SK-N-SH (cell line): ENCODE measurements around the gene MAP2K4. TPM values are rescaled to one million over a fixed set of nuclear protein-coding genes. Genes with fewer than 3 reads are reported as not detected.

Experiments
- CTCF ChIA-PET: fragments of 300-600, 350-600 bp; formaldehyde crosslinking; extraction: SDS; loops from one replicate; lab custom pipeline; 2021; lab: Yijun Ruan, JAX
- POLR2A ChIA-PET: fragments of 350-600 bp; sonication (Branson Sonifier 250); formaldehyde crosslinking; extraction: SDS; loops from one replicate; lab custom pipeline; 2020; ENCODE audit warnings: antibody characterized with exemption, inconsistent platforms; lab: Yijun Ruan, JAX
- DNase-seq: peaks from one replicate; pipeline ENCODE4 v3.0.0; 2012
- H2AFZ ChIP-seq: fragments of 200-600 bp; sonication (generic); 2 replicates; pipeline ENCODE4 v1.8.1; 2016; ENCODE audit warnings: antibody characterized with exemption, mild to moderate bottlenecking, low read depth
- H3F3A ChIP-seq: fragments of 200-600 bp; sonication (generic); replicated peaks from 2 replicates; pipeline ENCODE3; 2016; ENCODE audit warnings: antibody characterized with exemption, mild to moderate bottlenecking; ENCODE audit not compliant: insufficient read depth
- H3K27ac ChIP-seq, 2 experiments: fragments of 200-500 bp in 1 of 2; fragments of 200-600 bp in 1 of 2; sonication (Bioruptor generic) in 1 of 2; sonication (generic), shearing (Covaris generic) in 1 of 2; 2 replicates each; pipeline versions ENCODE4 v1.5.1 to v1.6.1; 2014 to 2016; ENCODE audit warnings: low read depth in 2 of 2, inconsistent platforms in 1 of 2, low read length in 1 of 2, mild to moderate bottlenecking in 1 of 2, mixed read lengths in 1 of 2
- H3K27me3 ChIP-seq: fragments of 200-600 bp; sonication (generic), shearing (Covaris generic); 2 replicates; pipeline ENCODE4 v1.6.1; 2016; ENCODE audit warnings: mixed run types; ENCODE audit not compliant: insufficient read depth
- H3K36me3 ChIP-seq, 2 experiments: fragments of 200-500 bp in 1 of 2; fragments of 200-600 bp in 1 of 2; sonication (Bioruptor generic) in 1 of 2; sonication (generic) in 1 of 2; replicated peaks in 1 of 2; 2 replicates each; pipeline versions ENCODE3 to v1.5.1; 2014 to 2016; ENCODE audit warnings: low read length in 1 of 2, mild to moderate bottlenecking in 1 of 2; ENCODE audit not compliant: insufficient read depth in 2 of 2, control insufficient read depth in 1 of 2
- H3K4me1 ChIP-seq, 2 experiments: fragments of 200-500 bp in 1 of 2; fragments of 200-600 bp in 1 of 2; sonication (Bioruptor generic) in 1 of 2; sonication (generic), shearing (Covaris generic) in 1 of 2; 2 replicates each; pipeline versions ENCODE4 v1.5.1 to v1.6.1; 2014 to 2016; ENCODE audit warnings: low read depth in 1 of 2, low read length in 1 of 2, mixed run types in 1 of 2; ENCODE audit not compliant: insufficient read depth in 2 of 2, control insufficient read depth in 1 of 2
- H3K4me2 ChIP-seq: fragments of 200-600 bp; sonication (generic), shearing (Covaris generic); 2 replicates; pipeline ENCODE4 v1.6.1; 2017; ENCODE audit warnings: mixed run types
- H3K4me3 ChIP-seq, 2 experiments: fragments of 200-500 bp in 1 of 2; fragments of 200-600 bp in 1 of 2; sonication (Bioruptor generic) in 1 of 2; sonication (generic), shearing (Covaris generic) in 1 of 2; 2 replicates each; pipeline versions ENCODE4 v1.5.1 to v1.8.1; 2014 to 2016; ENCODE audit warnings: low read depth in 2 of 2, inconsistent platforms in 1 of 2, low read length in 1 of 2, mild to moderate bottlenecking in 1 of 2, mixed read lengths in 1 of 2, moderate library complexity in 1 of 2
- H3K79me2 ChIP-seq: fragments of 200-600 bp; sonication (generic); 2 replicates; pipeline ENCODE4 v1.8.1; 2017; ENCODE audit warnings: mild to moderate bottlenecking; ENCODE audit not compliant: insufficient read depth
- H3K9ac ChIP-seq: fragments of 200-600 bp; sonication (generic); 2 replicates; pipeline ENCODE4 v1.6.1; 2017; ENCODE audit warnings: mixed run types
- H3K9me2 ChIP-seq: fragments of 200-600 bp; sonication (generic); 2 replicates; pipeline ENCODE4 v1.6.1; 2017; ENCODE audit warnings: mixed run types
- H3K9me3 ChIP-seq: fragments of 200-600 bp; sonication (generic); 2 replicates; pipeline ENCODE4 v1.6.1; 2017; ENCODE audit warnings: mixed run types, mild to moderate bottlenecking, moderate library complexity
- H4K20me1 ChIP-seq: fragments of 200-600 bp; sonication (generic); 2 replicates; pipeline ENCODE4 v1.6.1; 2017; ENCODE audit warnings: mild to moderate bottlenecking, mixed run types; ENCODE audit not compliant: insufficient read depth
- CHD2 ChIP-seq: fragments of 150-350 bp; IDR thresholded peaks from 2 replicates; pipeline ENCODE4 v1.6.1; 2018; ENCODE audit warnings: low read length; ENCODE audit not compliant: partially characterized antibody
- EP300 ChIP-seq, 2 experiments: IDR thresholded peaks; 2 replicates each; pipeline versions ENCODE4 v1.4.0 to v1.6.1; 2012; ENCODE audit warnings: borderline replicate concordance in 1 of 2, low read depth in 1 of 2, low read length in 1 of 2
- FOSL2 ChIP-seq: IDR thresholded peaks from 2 replicates; pipeline ENCODE4 v1.4.0; 2012; ENCODE audit warnings: low read depth, mild to moderate bottlenecking, moderate library complexity, borderline replicate concordance
- GABPA ChIP-seq: IDR thresholded peaks from 2 replicates; pipeline ENCODE4 v1.4.0; 2012; ENCODE audit warnings: low read depth, mild to moderate bottlenecking
- GATA2 ChIP-seq: sonication (generic); formaldehyde crosslinking; IDR thresholded peaks from 2 replicates; pipeline ENCODE4 v1.5.0; 2020; ENCODE audit warnings: mild to moderate bottlenecking, missing genetic modification reagents
- JUND ChIP-seq: IDR thresholded peaks from 2 replicates; pipeline ENCODE4 v1.4.0; 2012
- MXI1 ChIP-seq: IDR thresholded peaks from 2 replicates; pipeline ENCODE4 v1.6.1; 2012; ENCODE audit warnings: mild to moderate bottlenecking, low read depth, low read length, improper control_type of control experiment
- NFIC ChIP-seq: IDR thresholded peaks from 2 replicates; pipeline ENCODE4 v1.4.0; 2012; ENCODE audit warnings: borderline replicate concordance
- POLR2AphosphoS5 ChIP-seq: IDR thresholded peaks from 2 replicates; pipeline ENCODE4 v1.6.1; 2012; ENCODE audit warnings: low read depth, low read length
- RAD21 ChIP-seq: IDR thresholded peaks from 2 replicates; pipeline ENCODE4 v1.6.1; 2012; ENCODE audit warnings: mild to moderate bottlenecking, low read length
- RCOR1 ChIP-seq: fragments of 150-350 bp; IDR thresholded peaks from 2 replicates; pipeline ENCODE4 v1.6.1; 2017; ENCODE audit warnings: antibody characterized with exemption, low read length
- RFX5 ChIP-seq: IDR thresholded peaks from 2 replicates; pipeline ENCODE4 v1.6.1; 2012; ENCODE audit warnings: mild to moderate bottlenecking, improper control_type of control experiment, low read length
- RXRA ChIP-seq: IDR thresholded peaks from 2 replicates; pipeline ENCODE4 v1.4.0; 2012; ENCODE audit warnings: low read depth, mild to moderate bottlenecking, borderline replicate concordance
- SIN3A ChIP-seq: IDR thresholded peaks from 2 replicates; pipeline ENCODE4 v1.6.1; 2012; ENCODE audit warnings: low read depth, mild to moderate bottlenecking, low read length, moderate library complexity, borderline replicate concordance
- SMC3 ChIP-seq: IDR thresholded peaks from 2 replicates; pipeline ENCODE4 v1.6.1; 2012; ENCODE audit warnings: low read depth, low read length, improper control_type of control experiment
- TCF12 ChIP-seq: IDR thresholded peaks from 2 replicates; pipeline ENCODE4 v1.4.0; 2012
- USF1 ChIP-seq: IDR thresholded peaks from 2 replicates; pipeline ENCODE4 v1.4.0; 2012; ENCODE audit warnings: low read depth, borderline replicate concordance
- USF2 ChIP-seq: fragments of 150-350 bp; IDR thresholded peaks from 2 replicates; pipeline ENCODE4 v1.6.1; 2017; ENCODE audit warnings: antibody characterized with exemption, low read length, low read depth, borderline replicate concordance
- WGBS: methylation state at CpG from one replicate; pipeline ENCODE4 v1.1.6; 2017; ENCODE audit warnings: low lambda C conversion rate; 5-methylcytosine and 5-hydroxymethylcytosine counted together
- polyA plus RNA-seq, 3 experiments: library from polyadenylated mRNA; depleted of rRNA; stranded (reverse); fragments of >200 nt; gene quantifications; 2 replicates each; pipeline ENCODE4 v1.2.3, GENCODE V29; 2012
- TF ChIP-seq, protein P1 (sequence below): fragments of 150-350 bp; IDR thresholded peaks from 2 replicates; pipeline ENCODE4 v1.6.1; 2016; ENCODE audit warnings: mild to moderate bottlenecking, low read depth, low read length
- TF ChIP-seq, protein P2 (sequence below): IDR thresholded peaks from 2 replicates; pipeline ENCODE4 v1.6.1; 2012; ENCODE audit warnings: mild to moderate bottlenecking, low read depth, low read length, moderate library complexity

The MAP2K4 gene
- polyA plus RNA-seq, 1 of the 3 experiments (the other 2 are of a cell fraction): 10.6 TPM

DNA sequence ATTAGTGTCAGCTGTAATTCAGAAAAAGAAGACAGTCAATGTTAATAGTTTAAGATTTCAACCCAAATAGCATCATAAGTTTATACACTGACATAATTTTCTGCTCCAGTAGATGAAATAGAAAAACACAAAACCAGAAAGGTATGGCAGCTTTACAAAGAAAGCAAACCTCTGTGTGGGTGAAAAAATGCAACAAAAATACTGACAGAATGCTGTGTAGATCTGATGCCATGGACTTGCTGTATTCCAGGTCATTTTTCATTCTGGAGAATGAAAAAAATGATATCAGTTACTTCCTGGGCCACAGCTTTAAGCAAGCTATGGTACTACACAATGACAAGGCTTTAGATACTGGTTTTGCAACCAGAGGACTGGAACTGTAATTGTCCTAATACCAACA lies 116.0 kb downstream of the MAP2K4 start (continued):
- no peak for TF ChIP-seq USF2
- no peak for TF ChIP-seq GATA2 (CRISPR knock-in tag)
- TF ChIP-seq POLR2AphosphoS5: no peak
- no peak for TF ChIP-seq SMC3
- TF ChIP-seq, protein P1, sequence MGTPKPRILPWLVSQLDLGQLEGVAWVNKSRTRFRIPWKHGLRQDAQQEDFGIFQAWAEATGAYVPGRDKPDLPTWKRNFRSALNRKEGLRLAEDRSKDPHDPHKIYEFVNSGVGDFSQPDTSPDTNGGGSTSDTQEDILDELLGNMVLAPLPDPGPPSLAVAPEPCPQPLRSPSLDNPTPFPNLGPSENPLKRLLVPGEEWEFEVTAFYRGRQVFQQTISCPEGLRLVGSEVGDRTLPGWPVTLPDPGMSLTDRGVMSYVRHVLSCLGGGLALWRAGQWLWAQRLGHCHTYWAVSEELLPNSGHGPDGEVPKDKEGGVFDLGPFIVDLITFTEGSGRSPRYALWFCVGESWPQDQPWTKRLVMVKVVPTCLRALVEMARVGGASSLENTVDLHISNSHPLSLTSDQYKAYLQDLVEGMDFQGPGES: no peak

GRCh38 chr17:12137859-12138258 lies 117.2 kb downstream of the MAP2K4 start:
- H3K4me1 ChIP-seq: no peaks in the 10 kb centered on the region
- H3K9ac ChIP-seq: no peak overlapping the region
- H3K27ac ChIP-seq: no peak overlapping the region
- H3K4me2 ChIP-seq: no peak overlapping the region
- 93% methylated on average over 1 of the region's 1 CpG for WGBS
- no peak overlapping the region for H3K4me3 ChIP-seq
- no peak for TF ChIP-seq GABPA
- TF ChIP-seq FOSL2: no peak
- no peaks in the 10 kb centered on the region for H3K9me3 ChIP-seq
- H3K27me3 ChIP-seq: no peaks in the 10 kb centered on the region
- H3F3A ChIP-seq: no peaks in the 10 kb centered on the region
- no peaks in the 10 kb centered on the region for H3K9me2 ChIP-seq
- DNase-seq: no peak
- POLR2A ChIA-PET: no interaction called here
- H4K20me1 ChIP-seq: no peaks in the 10 kb centered on the region
- H3K36me3 ChIP-seq: peaks cover 41 to 52% of the 10 kb centered on the region in 2 experiments
- CTCF ChIA-PET: no interaction called here
- no peaks in the 10 kb centered on the region; the same call in 1 of the 2 replicates for H3K79me2 ChIP-seq
- H2AFZ ChIP-seq: no peak overlapping the region

GRCh38 chr17:12140685-12141084 lies 120.0 kb downstream of the MAP2K4 start:
- POLR2A ChIA-PET: no interaction called here
- 96% methylated on average over 5 of the region's 5 CpGs for WGBS

More at GRCh38 chr17:12140685-12141084, 120.0 kb downstream of the MAP2K4 start:
- H3K9me3 ChIP-seq: no peaks in the 10 kb centered on the region
- H3K4me1 ChIP-seq: no peaks in the 10 kb centered on the region
- no peak overlapping the region for H3K27ac ChIP-seq
- no peak for DNase-seq
- H3K4me3 ChIP-seq: no peak overlapping the region
- no peak for TF ChIP-seq RFX5
- TF ChIP-seq JUND: no peak
- no peak for TF ChIP-seq USF1
- TF ChIP-seq TCF12: no peak
- TF ChIP-seq SIN3A: no peak
- TF ChIP-seq RAD21: no peak
- TF ChIP-seq POLR2AphosphoS5: no peak
- TF ChIP-seq CHD2: no peak
- TF ChIP-seq EP300 (IDR thresholded peaks at IDR 0.05; ENCODE audit: borderline replicate concordance in 1 of 2, low read depth in 1 of 2, low read length in 1 of 2): no peak
- TF ChIP-seq MXI1: no peak
- no peak for TF ChIP-seq RXRA
- TF ChIP-seq RCOR1: no peak
- TF ChIP-seq, protein P2, sequence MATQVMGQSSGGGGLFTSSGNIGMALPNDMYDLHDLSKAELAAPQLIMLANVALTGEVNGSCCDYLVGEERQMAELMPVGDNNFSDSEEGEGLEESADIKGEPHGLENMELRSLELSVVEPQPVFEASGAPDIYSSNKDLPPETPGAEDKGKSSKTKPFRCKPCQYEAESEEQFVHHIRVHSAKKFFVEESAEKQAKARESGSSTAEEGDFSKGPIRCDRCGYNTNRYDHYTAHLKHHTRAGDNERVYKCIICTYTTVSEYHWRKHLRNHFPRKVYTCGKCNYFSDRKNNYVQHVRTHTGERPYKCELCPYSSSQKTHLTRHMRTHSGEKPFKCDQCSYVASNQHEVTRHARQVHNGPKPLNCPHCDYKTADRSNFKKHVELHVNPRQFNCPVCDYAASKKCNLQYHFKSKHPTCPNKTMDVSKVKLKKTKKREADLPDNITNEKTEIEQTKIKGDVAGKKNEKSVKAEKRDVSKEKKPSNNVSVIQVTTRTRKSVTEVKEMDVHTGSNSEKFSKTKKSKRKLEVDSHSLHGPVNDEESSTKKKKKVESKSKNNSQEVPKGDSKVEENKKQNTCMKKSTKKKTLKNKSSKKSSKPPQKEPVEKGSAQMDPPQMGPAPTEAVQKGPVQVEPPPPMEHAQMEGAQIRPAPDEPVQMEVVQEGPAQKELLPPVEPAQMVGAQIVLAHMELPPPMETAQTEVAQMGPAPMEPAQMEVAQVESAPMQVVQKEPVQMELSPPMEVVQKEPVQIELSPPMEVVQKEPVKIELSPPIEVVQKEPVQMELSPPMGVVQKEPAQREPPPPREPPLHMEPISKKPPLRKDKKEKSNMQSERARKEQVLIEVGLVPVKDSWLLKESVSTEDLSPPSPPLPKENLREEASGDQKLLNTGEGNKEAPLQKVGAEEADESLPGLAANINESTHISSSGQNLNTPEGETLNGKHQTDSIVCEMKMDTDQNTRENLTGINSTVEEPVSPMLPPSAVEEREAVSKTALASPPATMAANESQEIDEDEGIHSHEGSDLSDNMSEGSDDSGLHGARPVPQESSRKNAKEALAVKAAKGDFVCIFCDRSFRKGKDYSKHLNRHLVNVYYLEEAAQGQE: no peak
- TF ChIP-seq NFIC: no peak
- no peak overlapping the region for H3K9ac ChIP-seq
- no peaks in the 10 kb centered on the region for H4K20me1 ChIP-seq
- no peaks in the 10 kb centered on the region for H3F3A ChIP-seq
- no peak overlapping the region for H2AFZ ChIP-seq
- no peaks in the 10 kb centered on the region for H3K27me3 ChIP-seq
- CTCF ChIA-PET: interaction anchor here (2.3 kb wide), 1 partner anchor 40 kb away, joined by 6 read pairs; no protein-coding TSS in a partner anchor
- H3K9me2 ChIP-seq: no peaks in the 10 kb centered on the region
- H3K79me2 ChIP-seq: no peaks in the 10 kb centered on the region; the same call in 1 of the 2 replicates
- no peak overlapping the region for H3K4me2 ChIP-seq
- H3K36me3 ChIP-seq: peaks cover 44 to 59% of the 10 kb centered on the region in 2 experiments
